Bronchial epithelial cell (primary cell): ENCODE results near the gene ACO1. TPM values are rescaled to one million over a fixed set of nuclear protein-coding genes. Genes with fewer than 3 reads are reported as not detected.
A peak's percentile ranks its signal among the peaks of the same experiment; 100 is the strongest.

Source experiments
- DNase-seq: peaks from one replicate; pipeline ENCODE4 v3.0.0-alpha.2; 2010; ENCODE audit warnings: low read depth
- FAIRE-seq: peaks from 2 replicates; lab custom pipeline; 2011; peaks lifted over from hg19 to GRCh38; lab: Jason Lieb, UNC
- H3K27me3 ChIP-seq: 2 replicates; pipeline ENCODE4 v1.5.1; 2011; ENCODE audit warnings: low read length; ENCODE audit not compliant: control insufficient read depth, insufficient read depth
- H3K36me3 ChIP-seq: 2 replicates; pipeline ENCODE4 v1.5.1; 2011; ENCODE audit warnings: low read length; ENCODE audit not compliant: control insufficient read depth, insufficient read depth
- H3K4me3 ChIP-seq: 2 replicates; pipeline ENCODE4 v1.5.1; 2011; ENCODE audit warnings: mild to moderate bottlenecking, low read depth, low read length, control low read depth
- total RNA-seq: library from RNA; depleted of rRNA; stranded (reverse); fragments of >200 nt; gene quantifications from 2 replicates; pipeline ENCODE4 v1.2.1, GENCODE V29; 2014
- TF ChIP-seq, protein P1 (sequence below): IDR thresholded peaks from 2 replicates; pipeline ENCODE4 v1.5.1; 2011; ENCODE audit warnings: mild to moderate bottlenecking, moderate library complexity, low read length, control low read depth, inconsistent platforms; ENCODE audit not compliant: insufficient read depth, severe bottlenecking

Gene ACO1
- total RNA-seq, 1 donor from 2014 or later, result 11.8 TPM

DNA sequence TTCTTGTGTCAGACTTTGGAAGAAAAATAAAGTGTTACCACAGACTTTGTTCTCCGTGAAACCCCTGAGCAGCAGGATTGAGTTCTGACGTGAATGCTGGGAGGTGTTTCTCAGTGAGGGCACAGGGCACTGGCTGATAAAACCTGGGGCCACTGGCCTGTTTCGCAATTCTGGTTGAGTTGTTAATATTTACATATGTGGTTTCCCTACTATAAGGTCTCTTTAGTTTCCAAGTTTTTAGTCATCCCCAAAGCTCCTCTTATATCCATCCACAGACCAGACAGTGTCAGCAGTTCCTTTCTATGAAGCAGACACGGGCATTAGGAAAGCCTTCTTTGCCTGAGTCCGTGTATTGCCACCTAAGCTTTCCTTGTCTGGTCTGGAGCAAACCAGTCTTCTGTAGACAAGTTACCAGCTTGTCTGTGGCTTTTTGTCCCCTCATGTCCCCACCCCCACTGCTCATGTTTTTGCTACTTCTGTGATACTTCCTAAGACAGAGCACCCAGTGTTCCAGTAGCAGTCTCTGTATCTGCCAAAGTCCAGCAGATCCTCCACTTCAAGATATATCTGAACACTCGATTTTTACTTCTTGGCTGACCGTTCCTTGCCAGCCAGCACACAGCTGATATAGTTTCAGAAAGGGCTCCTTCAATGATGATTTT, 42.0 kb downstream of the ACO1 start:
- TF ChIP-seq, protein P1, sequence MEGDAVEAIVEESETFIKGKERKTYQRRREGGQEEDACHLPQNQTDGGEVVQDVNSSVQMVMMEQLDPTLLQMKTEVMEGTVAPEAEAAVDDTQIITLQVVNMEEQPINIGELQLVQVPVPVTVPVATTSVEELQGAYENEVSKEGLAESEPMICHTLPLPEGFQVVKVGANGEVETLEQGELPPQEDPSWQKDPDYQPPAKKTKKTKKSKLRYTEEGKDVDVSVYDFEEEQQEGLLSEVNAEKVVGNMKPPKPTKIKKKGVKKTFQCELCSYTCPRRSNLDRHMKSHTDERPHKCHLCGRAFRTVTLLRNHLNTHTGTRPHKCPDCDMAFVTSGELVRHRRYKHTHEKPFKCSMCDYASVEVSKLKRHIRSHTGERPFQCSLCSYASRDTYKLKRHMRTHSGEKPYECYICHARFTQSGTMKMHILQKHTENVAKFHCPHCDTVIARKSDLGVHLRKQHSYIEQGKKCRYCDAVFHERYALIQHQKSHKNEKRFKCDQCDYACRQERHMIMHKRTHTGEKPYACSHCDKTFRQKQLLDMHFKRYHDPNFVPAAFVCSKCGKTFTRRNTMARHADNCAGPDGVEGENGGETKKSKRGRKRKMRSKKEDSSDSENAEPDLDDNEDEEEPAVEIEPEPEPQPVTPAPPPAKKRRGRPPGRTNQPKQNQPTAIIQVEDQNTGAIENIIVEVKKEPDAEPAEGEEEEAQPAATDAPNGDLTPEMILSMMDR, result no peak
- Histone ChIP-seq H3K4me3 (no peak overlapping the region), H3K36me3 (peaks cover 2% of the 10 kb centered on the region), H3K27me3 (no peaks in the 10 kb centered on the region)
- no peak for FAIRE-seq
- peak; percentile 81 for DNase-seq

DNA sequence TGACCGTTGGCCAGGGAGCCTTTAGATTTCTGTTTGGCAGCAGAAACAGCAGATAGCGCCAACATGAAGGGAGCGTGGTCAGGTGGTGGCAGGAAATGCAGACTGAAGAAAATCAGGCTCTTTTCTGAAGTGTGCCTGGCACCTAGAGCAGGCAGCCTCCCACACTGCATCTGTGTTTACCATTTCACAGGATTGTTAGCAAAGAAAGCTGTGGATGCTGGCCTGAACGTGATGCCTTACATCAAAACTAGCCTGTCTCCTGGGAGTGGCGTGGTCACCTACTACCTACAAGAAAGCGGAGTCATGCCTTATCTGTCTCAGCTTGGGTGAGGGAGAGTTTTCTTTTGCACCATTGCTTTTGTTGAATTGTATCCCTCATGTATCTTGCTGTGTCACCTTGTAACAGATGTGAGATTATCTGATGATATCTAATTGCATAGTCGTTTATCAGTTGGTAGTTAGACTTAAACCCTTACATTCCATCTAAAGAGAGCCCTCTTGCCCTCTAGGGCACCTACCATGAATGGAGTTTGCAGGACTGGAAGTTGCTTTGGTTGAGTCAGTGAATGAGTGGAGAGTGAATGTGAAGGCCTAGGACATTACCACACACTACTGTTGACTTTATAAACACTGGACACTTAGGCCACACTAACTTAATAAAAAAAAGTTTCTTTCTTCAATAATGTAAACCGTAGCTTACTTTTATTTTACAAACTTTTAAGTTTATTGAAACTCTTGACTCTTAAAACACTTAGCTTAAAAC, 42.8 kb downstream of the ACO1 start:
- FAIRE-seq (peak; percentile 28), DNase-seq (no peak)
- TF ChIP-seq, protein P1, result no peak
- Histone ChIP-seq H3K4me3 (no peak overlapping the region), H3K27me3 (no peaks in the 10 kb centered on the region), H3K36me3 (peaks cover 2% of the 10 kb centered on the region)

GRCh38 chr9:32430720-32431119, 46.3 kb downstream of the ACO1 start:
- H3K36me3 ChIP-seq, result peaks cover 1% of the 10 kb centered on the region
- TF ChIP-seq, protein P1, result no peak
- H3K4me3 ChIP-seq, result no peak overlapping the region
- DNase-seq, result peak; percentile 53
- no peak for FAIRE-seq
- no peaks in the 10 kb centered on the region for H3K27me3 ChIP-seq

DNA sequence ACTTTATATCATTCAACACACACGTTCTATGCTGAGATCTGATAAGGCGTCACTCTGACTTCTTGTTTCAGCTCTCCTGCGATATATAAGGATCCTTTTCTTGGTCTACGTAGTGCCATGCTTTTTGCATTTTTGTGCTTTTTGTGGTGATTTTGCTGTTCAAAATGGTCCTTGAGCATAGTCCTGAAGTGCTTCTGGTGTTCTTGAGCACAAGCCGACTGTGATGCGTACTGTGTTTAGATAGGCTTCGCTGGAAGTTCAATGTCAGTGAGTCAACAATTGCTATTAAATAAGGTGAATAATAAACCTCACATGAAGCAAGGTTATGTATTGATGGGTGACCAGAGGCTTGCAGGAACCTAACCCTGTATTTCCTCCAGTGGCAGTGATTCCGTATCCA, 46.8 kb downstream of the ACO1 start:
- TF ChIP-seq, protein P1, result no peak

DNA sequence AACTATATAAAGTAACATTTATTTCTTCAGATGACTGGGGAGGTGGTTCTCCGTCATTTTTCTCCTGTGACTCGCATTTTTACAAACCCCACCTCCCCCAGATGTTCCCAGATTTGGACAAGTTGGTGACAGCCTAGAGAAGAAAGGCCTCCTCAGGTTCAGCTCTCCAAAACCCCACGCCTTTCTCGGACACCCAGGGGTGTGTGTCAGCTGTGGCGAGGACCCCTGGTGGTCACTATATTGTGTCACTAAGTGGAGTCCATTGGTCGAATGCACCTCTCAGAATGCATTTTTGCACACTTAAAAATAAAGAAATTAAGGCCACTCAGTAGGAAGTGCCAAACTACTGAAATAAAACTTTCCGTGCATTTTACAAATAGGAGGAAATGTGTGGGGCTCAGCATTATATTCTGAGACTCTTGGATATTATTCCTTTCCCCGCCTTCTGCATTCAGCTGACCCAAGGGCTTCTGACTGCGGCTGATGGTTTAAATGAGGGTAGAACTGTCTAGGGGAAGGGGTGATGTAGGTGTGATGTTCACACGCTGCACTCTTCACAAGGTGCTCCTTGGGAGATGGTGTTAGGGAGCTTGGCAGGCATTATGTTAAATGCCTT, 47.6 kb downstream of the ACO1 start:
- DNase-seq, result no peak
- H3K36me3 ChIP-seq, result peaks cover 1% of the 10 kb centered on the region
- TF ChIP-seq, protein P1, result peak; percentile 43
- H3K27me3 ChIP-seq, result no peaks in the 10 kb centered on the region
- no peak overlapping the region for H3K4me3 ChIP-seq
- no peak for FAIRE-seq

More for the DNA sequence above, 46.8 kb downstream of the ACO1 start:
- FAIRE-seq, result no peak
- no peaks in the 10 kb centered on the region for H3K27me3 ChIP-seq
- H3K36me3 ChIP-seq, result peaks cover 1% of the 10 kb centered on the region
- DNase-seq, result no peak
- H3K4me3 ChIP-seq, result no peak overlapping the region
